NCI-H226 (cell line): ENCODE measurements around the gene RGS7.
"Not testable (repeated sequence)": the region's sequence is repeated elsewhere in the genome, so short reads cannot be mapped to it uniquely, and the experiment has no call there.

Experiments
- DNase-seq: peaks from one replicate; pipeline ENCODE4 v3.0.0-alpha.2; 2015

The RGS7 gene

DNA sequence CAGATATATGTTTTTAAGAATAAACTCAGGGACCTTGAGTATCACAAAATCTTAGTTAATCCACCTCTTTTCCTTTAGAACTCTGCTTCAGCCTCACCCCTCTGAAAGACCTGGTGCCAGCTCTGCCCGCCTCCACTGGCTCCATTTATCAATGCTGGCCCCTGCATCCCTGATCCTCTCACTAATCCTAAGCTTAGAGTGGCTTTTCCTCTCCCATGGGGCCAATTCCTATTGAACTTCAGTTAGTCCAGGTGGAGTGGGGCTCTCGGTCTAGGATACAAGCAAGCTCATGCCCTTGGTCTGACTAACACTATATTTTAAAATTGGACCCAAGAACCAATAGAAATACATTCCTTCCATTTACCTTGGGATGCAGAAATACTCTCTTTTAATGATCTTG is 87.0 kb downstream of the RGS7 start:
- DNase-seq, result no peak

DNA sequence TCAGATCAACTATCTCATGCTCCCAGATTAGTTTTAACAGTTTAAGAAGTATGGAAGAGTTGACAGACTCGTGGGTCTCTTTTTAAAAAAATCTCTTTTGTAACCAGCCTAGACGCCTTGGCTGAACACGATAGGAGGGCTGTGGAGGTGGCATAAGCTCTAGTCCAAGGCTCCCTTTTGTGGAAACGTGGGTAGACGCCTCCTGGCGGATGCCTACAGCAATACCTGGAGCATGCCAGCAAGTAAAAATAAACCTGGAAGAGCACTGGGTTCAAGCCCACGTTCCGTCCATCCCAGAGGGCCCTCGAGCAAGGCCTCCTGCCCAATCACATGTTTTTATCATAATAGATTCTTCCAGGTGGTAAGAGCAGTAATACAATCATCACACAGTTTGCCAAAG is 87.9 kb downstream of the RGS7 start:
- DNase-seq, result no peak

DNA sequence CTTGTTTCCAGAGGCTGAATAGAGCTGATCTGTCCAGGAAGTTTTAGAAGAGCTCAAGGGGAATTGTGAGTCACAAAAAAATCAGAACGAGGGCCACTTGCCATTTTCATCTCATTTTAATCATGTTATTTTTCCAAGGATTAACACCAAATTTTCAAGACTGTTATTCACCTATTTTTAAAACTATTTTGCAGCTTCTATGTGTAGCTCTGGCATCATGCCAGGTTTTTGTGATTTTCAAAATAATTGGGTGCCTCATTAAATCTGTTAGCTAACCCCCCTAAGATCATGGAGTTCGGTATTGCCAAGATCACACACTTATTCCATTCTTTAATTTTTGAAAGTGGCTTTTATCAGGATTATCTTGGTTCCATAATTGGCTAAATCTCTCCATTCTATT is 90.9 kb downstream of the RGS7 start:
- no peak for DNase-seq

DNA sequence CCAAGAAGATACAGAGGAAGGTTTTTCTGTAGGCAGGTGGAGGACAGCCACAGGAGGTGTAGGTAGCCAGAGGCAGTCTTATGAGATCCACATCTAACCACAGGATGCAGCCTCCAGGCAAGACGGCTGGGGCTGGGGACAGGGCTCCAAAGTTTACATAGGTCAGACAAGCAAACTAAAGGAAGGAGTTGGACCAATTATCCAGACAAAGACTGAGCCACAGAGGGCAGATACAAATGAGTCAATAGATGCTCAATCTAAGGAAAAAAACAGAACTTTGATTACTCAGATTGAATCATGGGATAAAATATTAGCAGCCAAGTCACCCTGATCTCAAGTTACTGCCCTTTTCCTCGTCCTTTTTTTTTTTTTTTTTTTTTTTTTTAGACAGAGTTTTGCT is 91.6 kb downstream of the RGS7 start:
- no peak for DNase-seq

DNA sequence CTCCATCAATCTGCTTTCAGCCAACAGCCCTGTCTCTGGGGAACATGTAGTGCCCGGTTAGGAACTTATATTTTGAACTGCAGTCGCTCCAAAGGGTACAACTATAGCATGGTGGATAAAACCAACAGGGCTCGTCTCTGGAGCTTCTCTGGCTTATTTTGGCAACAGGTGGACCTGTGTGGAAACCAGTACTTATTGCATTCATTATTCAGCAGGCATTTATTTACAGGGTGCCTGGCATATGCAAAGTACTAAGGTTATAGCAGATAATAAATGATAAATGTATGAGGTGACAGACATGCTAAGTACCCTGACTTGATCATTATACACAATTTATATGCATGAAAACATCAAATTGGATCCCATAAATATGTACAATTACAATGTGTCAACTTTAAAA is 93.7 kb downstream of the RGS7 start:
- DNase-seq, result no peak

DNA sequence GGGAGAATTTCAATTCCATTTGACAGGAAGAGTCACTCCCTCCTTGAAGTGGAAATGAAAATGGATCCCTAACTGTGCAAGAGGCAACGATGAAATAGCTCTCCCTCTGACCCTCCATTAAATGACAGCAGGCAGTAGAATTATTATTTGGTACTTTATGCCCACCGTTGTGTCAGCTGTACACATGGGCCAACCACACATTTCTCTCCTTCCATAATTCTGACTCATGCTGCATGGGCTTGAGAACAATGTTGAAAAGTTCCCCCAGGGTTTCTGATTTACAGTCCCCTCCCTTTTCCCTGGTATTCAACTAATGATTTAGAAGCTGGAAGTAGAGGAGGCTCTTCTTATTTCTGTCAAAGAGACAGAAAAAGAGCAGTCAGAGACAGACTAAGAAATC is 103.5 kb downstream of the RGS7 start:
- DNase-seq, result no peak

DNA sequence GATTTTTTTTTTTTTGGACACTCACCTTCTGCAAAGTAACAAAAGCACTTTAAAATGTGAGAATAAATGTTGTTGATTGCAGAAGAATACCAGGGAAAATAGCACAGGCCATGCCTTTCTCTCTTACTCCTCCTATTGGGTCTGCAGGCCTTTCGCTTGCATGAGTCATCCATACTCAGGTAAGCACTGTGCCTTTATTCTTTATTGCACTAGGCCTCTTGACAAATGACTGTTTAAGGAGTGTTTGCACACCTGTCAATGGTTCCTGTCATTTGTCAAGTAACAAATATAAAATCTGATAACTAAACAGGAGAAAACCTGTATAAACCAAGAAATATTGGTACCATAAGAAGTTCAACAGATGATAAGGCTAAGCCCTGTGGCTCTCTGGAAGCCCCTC is 106.5 kb downstream of the RGS7 start:
- DNase-seq, result no peak

DNA sequence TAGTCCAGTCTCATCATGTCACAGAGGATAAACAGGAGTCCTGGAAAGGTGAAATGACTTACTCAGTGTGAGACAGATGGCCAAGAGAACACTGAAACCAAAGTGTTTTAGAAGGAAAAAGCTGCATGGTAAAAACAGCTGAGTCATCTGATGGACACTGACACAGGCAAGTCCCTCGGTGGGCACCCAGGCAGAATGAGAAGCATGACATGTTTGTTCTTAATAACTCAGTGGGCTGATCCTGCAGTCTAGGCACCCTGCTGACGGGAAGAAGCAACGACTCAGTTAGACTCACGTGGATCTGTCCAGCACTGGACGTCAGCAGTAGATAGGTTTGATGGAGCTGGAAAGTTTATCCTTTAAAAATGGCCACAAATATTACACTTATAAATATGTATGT is 116.9 kb downstream of the RGS7 start:
- DNase-seq, result no peak

DNA sequence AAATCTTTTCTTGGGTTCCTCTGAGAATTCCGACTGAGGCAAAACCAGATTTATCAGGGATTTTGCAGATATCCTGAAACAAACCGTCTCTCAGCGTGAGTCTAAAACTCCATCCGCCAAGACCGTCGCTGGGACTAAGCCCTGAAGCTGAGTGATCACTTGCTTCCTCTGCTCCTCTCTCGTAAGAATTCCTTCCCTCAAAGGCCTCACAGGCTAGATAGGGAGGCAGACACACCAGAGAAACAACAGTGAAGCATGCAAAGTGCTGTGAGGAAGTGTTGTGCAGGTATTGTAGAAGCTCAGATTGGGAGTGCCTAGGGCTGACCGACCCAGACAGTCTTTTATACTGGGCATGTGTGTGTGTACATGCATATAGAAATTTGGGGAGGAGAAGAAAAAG is 119.1 kb downstream of the RGS7 start:
- no peak for DNase-seq

DNA sequence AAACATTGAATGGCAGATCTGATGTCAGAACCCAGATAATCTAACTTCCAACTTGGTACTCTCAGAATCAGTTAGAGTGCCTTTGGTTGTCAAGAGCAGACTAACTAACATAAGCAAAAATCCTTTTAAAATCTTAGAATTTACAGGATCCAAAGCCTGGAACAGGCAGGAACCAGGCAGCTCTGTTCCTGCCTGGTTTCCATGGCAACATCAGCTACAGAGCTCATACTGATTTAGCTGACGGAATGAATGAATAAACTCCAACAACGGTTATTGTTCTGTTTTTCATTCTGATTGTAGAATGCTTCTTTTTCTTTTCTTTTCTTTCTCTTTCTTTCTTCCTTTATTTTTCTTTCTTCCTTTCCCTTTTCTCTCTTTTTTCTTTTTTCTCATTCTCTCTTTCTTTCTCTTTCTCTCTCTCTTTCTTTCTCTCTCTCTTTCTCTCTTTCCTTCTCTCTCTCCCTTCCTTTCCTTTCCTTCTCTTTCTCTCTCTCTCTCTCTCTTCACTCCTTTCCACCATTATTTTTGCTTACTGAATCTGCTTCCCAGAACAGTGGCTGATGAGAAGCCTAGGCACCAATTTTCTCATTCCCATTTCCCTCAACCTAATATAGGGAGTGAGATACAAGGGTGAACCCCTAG is 121.6 kb downstream of the RGS7 start:
- DNase-seq, result no peak

DNA sequence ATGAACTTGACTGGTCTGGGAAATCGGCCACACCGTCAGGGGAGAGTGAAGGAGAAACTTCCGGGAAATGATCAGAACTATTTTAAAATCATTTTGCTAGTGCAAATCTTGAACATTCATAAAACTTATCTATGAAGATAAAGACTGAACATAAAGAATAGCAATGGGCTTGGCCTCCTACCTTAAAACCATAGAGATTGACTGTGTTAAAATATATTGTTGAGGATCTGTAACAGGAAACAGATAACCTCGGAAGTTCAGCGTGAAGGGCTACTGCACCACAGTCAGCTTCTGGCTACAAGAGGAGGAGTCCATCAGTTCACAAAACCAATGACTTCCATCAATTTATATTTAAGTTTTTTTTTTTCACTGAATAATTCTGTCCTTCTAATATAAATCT is 127.3 kb downstream of the RGS7 start:
- DNase-seq, result no peak

DNA sequence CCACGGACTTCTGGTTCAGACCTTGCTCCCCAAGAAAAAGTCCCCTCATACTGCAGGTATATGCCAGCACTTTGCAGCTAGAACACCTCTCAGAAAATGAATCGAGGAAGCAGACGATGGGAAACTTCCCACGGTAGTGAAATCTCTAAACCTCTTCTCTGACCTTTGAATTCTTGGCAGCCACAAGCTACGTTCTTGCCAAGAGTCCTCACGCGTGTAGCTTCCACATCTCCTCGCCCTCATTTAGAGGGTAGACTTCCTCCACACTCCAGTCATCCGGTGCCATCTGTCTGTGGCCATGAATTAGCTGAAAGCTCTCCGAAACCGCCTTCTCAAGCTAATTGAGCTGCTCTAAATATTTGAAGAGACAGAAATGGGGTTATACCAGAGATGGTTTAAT is 127.8 kb downstream of the RGS7 start:
- no peak for DNase-seq

DNA sequence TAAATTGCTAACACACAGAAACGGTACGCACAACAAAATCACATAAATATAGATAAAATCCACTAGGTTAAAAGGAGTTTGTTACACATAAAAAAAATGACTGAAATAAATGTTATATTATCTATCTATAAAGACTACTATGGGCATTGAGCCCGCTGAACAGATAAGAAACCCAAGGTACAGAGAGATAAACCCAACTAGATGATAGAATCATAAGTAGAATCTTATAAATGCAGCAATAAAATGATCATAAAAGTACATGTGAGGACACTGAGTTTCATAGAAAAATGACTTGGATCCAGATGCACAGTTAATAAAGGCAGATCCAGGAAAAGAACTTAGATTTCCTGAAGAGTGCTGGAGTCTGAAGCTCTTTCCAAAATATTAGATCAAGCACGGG is 128.7 kb downstream of the RGS7 start:
- DNase-seq, result no peak

DNA sequence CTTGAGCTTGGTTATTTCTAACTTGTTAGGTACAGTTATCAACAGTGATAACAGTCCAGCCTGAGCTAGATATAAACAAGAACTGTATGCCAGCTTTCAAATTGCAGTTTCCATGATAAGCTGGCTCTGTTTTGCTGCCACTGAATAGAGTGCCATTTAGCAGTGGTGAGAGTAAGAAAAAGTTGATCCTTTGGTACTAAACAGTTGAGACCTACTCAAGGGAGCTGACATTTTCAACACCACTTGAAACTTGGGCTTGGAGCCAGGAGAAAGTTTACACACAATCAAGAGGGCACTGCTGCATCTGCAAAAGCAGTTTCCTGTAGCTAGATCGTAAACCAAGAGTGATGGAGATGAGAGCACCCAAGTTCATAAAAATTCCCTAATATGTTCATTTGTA is 131.3 kb downstream of the RGS7 start:
- no peak for DNase-seq

DNA sequence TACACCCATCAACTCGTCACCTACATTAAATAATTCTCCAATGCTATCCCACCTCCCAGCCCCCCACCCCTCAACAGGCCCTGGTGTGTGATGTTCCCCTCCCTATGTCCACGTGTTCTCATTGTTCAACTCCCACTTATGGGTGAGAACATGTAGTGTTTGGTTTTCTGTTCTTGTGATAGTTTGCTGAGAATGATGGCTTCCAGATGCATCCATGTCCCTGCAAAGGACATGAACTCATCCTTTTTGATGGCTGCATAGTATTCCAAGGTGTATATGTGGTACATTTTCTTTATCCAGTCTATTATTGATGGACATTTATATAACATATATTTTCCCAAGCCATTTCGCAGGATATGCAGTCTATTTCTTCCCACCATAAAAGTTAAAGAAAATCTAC is 132.8 kb downstream of the RGS7 start:
- not testable (repeated sequence) for DNase-seq

DNA sequence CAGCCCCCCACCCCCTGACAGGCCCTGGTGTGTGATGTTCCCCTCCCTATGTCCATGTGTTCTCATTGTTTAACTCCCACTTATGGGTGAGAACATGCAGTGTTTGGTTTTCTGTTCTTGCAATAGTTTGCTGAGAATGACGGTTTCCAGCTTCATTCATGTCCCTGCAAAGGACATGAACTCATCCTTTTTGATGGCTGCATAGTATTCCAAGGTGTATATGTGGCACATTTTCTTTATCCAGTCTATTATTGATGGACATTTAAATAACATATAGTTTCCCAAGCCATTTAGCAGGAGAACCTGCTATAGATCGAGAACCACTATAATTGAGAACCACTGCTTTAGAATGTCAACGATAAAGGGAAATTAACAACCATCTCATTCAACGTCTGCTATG is 134.2 kb downstream of the RGS7 start:
- not testable (repeated sequence) for DNase-seq

DNA sequence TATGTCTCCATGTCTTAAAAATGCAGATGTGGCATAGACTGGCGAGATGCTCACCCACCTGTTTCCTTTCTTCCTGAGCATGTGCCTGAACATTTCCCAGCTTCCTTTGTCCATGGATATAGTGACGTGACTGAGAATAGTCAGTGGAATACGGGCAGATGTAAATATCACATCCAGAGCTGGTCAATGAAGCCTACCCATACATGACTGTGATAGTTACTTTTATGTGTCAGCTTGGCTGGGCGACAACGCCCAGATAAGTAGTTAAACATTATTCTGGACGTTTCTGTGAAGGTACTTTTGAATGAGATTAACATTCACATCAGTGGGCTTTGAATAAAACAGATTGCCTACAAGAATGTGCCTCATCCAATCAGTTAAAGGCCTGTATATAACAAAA is 135.7 kb downstream of the RGS7 start:
- no peak for DNase-seq

DNA sequence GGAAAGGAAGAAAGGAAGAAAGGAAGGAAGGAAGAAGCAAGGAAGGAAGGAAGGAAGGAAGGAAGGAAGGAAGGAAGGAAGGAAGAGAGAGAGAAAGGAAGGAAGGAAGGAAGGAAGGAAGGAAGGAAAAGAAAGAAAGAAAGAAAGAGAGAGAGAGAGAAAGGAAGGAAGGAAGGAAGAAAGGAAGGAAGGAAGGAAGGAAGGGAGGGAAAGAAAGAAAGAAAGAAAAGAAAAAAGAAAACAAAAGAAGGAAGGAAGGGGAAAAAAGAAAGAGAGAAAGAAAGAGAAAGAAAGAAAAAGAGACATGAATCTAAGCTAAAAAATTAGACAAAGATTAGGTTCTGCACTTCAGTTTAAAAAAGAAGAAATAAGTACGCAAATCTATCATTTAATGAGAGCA is 136.1 kb downstream of the RGS7 start:
- not testable (repeated sequence) for DNase-seq

DNA sequence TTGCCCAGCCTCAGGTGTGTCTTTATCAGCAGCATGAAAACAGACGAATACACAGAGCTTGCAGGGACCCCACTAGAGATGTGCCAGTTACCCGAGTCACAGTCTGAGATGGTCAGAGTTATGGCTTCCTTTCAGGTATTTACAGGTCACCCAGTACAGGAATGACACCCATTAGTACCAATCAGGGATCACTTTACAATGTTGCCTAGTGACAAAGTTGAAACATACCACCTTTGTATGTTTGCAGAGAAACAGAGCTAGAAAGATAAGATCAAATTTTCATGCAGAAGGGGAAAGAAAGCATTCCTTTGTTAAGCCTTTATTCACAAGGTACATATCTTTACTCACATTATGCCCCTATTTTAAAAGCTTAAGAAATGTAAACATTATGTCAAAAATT is 137.6 kb downstream of the RGS7 start:
- DNase-seq, result no peak

DNA sequence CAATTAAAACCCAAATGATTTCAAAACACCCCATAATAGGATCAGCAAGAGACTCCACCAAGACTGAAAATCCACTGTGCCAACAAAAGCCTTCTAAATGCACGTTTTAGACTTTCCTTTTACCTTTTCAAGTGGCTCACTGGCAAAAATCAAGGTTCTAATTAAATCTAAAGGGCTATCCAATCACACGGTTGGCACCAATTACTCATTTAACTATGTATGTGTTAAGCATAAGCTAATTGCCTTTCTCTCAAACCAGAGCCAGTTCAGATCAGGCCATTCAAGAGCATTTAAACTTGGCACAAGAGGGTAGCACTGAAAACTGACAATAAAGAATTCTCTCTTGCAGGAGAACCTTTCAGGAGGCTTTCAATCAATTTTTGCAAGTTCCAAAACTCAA is 139.5 kb downstream of the RGS7 start:
- DNase-seq, result no peak

DNA sequence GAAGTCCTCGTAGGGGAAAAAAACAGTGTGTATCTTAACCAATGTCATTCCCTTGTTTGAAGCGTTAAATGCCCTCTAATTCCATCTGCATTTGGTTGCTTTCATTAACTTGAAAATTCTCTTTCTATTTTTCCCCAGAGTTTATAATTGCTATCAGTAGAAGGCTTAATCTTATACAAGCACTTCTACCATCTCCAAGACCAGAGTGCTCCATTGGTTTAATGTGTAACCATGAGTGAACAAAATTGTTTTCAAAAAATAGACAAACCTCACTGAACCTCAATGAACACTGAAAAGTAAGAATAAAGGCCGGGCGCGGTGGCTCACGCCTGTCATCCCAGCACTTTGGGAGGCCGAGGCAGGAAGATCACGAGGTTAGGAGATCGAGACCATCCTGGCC is 141.3 kb downstream of the RGS7 start:
- DNase-seq, result no peak

DNA sequence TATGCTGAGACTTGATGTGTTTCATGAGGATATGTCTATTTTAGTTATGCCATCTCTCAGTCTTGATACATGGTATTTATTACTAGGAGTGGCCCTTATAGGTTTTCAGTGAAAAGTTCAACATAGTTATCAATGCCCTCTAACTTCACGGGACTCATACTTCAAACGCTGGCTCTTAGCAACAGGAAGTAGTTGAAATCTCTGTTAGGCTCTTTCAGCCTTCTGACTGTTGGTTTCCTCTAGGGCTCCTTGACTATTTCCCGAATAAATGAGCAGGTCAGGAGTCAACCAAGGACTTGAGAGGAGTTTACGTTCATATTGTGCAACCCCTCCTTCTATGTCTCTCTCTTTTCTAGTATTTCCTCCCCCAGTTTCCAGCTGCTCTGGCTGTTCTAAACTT is 141.8 kb downstream of the RGS7 start:
- no peak for DNase-seq

DNA sequence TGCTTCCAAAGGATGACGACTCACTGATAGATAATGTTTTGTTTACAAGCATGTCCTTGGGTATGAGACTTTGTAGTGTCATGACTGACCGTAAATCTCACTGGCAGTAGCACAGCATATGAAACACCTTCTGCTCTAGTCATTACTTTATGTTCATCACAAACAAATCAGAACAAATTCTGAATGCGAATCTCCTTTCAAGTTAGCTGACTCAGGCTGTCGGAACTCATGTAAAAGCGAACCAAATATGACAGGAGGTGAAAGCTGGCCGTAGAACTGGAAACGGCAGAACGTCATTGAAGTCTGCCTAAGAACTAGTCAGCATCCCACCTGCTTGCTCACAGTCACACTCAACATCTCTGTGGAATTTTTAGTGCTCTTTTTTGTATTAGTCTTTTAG is 143.9 kb downstream of the RGS7 start:
- DNase-seq, result no peak

DNA sequence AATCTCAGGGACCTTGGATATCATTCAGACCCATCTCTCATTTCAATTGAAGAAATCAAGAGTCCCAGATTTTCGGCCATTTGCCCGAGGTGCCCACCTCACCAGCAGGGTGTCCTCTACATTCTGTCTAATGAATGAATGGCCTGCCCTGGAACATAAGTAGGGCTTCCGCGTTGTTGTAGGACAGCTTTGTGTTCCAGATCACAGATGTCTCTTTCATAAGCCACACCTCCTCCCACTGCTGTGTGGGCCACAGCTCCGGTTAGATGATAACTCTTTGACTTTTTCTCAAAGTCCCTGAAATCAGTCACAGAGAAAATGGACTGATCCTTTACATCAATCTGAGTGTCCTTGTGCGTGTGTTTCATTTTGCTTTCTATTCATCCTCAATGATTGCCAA is 144.4 kb downstream of the RGS7 start:
- no peak for DNase-seq

DNA sequence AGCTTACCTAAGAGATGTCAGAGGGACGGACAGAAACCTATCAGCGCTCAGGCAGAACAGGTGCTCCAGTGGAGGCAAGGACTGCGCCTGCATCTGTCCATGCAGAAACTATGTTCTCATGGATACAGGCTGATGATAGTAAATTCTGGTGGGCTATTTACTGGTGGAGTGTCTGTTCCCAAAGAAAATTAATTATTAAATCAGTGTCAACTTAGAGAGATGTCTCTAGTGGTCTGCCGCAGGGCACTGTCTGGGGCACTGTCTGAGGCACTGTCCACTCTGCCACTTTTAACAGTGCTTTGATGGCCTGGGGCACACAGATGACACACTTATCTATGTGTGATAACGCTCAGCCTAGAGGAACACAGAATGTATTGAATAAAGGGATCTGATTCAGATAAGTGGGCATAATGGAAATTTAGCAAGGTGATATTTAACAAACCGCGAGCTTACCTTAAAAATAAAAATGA is 148.1 kb downstream of the RGS7 start:
- DNase-seq, result no peak

DNA sequence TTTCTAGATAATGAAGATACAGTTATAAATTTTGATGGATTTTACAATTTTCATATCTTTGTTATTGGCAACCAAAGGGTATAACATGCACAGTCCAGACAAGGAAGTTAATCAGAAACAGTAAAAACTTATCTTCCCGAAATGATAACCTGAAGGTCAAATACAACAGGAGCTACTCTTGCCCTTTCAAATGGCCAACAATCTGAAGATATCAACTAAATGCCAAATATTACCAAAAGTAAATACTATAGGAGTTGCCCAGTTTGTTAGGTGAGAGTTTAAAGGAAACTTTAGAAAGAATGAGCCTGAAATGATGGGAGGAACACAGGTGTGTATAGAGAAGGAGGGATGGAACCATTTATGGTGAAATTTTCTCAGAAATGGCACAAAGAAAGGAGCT is 153.2 kb downstream of the RGS7 start:
- no peak for DNase-seq
